NK-92 (cell line): ENCODE results near the gene HNRNPCL2.
"Not testable (repeated sequence)": the region's sequence is repeated elsewhere in the genome, so short reads cannot be mapped to it uniquely, and the experiment has no call there.

ENCODE experiments used
- DNase-seq: peaks from one replicate; lab custom pipeline; 2025; ENCODE audit not compliant: unreplicated experiment; lab: John Stamatoyannopoulos, UW

The HNRNPCL2 gene

GRCh38 chr1:13116754-13117153 lies at the start of gene HNRNPCL2:
TSS of gene HNRNPCL2 (minus strand) at chr1:13116854. CDS start at chr1:13116400, 454 bp downstream.
- not testable (repeated sequence) for DNase-seq

DNA sequence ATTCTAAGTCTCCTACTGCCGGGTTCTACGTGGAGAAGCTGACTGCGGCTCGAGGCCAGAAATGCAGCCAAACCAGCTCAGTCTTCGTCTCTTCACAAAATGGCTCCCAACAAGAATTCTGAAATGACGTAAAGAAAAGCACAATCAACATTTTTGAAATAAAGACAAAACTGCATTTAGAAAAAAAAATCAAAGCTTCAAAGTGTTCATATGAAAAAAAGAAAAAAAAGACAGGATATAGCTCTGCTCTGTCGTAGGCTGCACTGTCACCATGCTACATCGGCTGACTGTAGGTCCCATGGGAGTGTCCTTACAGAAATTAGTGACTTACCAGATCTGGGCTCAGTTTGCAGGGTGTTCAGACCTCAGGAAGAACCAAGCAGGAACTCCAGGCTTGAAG lies 48.9 kb upstream of the HNRNPCL2 start, which contains the start of gene HNRNPCL4:
Gene HNRNPCL4 (minus strand): TSS at position 101 of the 400 bp plus-strand sequence. CDS start 164 bp downstream, outside the sequence.
- DNase-seq, result not testable (repeated sequence)

DNA sequence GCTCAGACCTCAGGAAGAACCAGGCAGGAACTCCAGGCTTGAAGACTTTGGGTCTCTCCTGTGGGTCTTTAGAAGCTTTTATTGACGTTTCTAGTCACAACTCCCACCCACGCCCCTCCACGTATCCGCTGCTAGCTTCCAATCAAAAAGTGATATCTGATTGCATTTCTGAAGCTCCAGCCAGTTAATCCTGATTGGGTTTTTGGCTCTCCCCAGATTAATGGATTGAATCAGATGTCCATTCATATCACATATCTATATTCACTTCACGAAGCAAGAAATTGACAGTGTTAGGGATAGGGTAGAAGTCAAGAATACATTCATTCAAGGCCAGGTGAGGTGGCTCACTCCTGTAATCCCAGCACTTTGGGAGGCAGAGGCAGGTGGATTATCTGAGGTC lies 39.3 kb upstream of the HNRNPCL2 start, which contains the start of gene PRAMEF26:
Gene PRAMEF26 (minus strand): TSS at position 101 of the 400 bp plus-strand sequence. CDS start 2,914 bp downstream, outside the sequence.
- not testable (repeated sequence) for DNase-seq

DNA sequence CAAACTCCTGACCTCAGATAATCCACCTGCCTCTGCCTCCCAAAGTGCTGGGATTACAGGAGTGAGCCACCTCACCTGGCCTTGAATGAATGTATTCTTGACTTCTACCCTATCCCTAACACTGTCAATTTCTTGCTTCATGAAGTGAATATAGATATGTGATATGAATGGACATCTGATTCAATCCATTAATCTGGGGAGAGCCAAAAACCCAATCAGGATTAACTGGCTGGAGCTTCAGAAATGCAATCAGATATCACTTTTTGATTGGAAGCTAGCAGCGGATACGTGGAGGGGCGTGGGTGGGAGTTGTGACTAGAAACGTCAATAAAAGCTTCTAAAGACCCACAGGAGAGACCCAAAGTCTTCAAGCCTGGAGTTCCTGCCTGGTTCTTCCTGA lies 46.2 kb downstream of the HNRNPCL2 start, which contains the start of gene PRAMEF25:
Gene PRAMEF25 (plus strand): TSS at position 301 of the 400 bp plus-strand sequence. CDS start 2,920 bp downstream, outside the sequence.
- DNase-seq, result not testable (repeated sequence)
